Type B pancreatic cell (in vitro differentiated cells): Measurements from ENCODE around the gene GPR15. TPM values are rescaled to one million over a fixed set of nuclear protein-coding genes. Genes with fewer than 3 reads are reported as not detected.

Experiments
- DNase-seq: peaks from one replicate; pipeline ENCODE4 v3.0.0; 2021; ENCODE audit warnings: mixed read lengths; ENCODE audit not compliant: unreplicated experiment; ENCODE audit errors: extremely low spot score
- H3K27ac Mint-ChIP-seq: 2 replicates; pipeline ENCODE4 v1.8.0; 2021; ENCODE audit warnings: mild to moderate bottlenecking, mixed read lengths
- H3K27me3 Mint-ChIP-seq: 2 replicates; pipeline ENCODE4 v1.8.0; 2021; ENCODE audit warnings: mixed read lengths
- H3K36me3 Mint-ChIP-seq: 2 replicates; pipeline ENCODE4 v1.8.0; 2021; ENCODE audit warnings: mixed read lengths
- H3K4me1 Mint-ChIP-seq: one replicate; pipeline ENCODE4 v1.8.0; 2021; ENCODE audit warnings: mixed read lengths; ENCODE audit not compliant: unreplicated experiment
- H3K4me3 Mint-ChIP-seq: 2 replicates; pipeline ENCODE4 v1.8.0; 2021; ENCODE audit warnings: mild to moderate bottlenecking, mixed read lengths
- H3K9me3 Mint-ChIP-seq: 2 replicates; pipeline ENCODE4 v1.8.0; 2021; ENCODE audit warnings: mixed read lengths
- CTCF ChIP-seq: fragments of 200-600 bp; sonication (generic); conservative IDR thresholded peaks from 2 replicates; pipeline ENCODE4 v1.5.0; 2021; ENCODE audit warnings: antibody characterized with exemption, mild to moderate bottlenecking
- total RNA-seq: library from RNA; stranded (reverse); gene quantifications from 2 replicates; pipeline ENCODE4 v1.2.1, GENCODE V29; 2021; ENCODE audit warnings: low replicate concordance

The GPR15 gene
- total RNA-seq, 1 donor from 2014 or later, result not detected

GRCh38 chr3:98536456-98537017 is 4.8 kb downstream of the GPR15 start:
- peaks cover 6% of the 10 kb centered on the region for H3K27me3 Mint-ChIP-seq
- no peak overlapping the region for H3K4me3 Mint-ChIP-seq
- no peaks in the 10 kb centered on the region for H3K36me3 Mint-ChIP-seq
- TF ChIP-seq CTCF, result no peak
- no peaks in the 10 kb centered on the region for H3K9me3 Mint-ChIP-seq
- no peak for DNase-seq
- no peaks in the 10 kb centered on the region for H3K4me1 Mint-ChIP-seq
- no peak overlapping the region for H3K27ac Mint-ChIP-seq

GRCh38 chr3:98540346-98540745 is 8.6 kb downstream of the GPR15 start:
- Mint-ChIP-seq H3K9me3 (no peaks in the 10 kb centered on the region), H3K27me3 (no peaks in the 10 kb centered on the region), H3K4me3 (no peak overlapping the region), H3K36me3 (no peaks in the 10 kb centered on the region), H3K4me1 (no peaks in the 10 kb centered on the region), H3K27ac (no peak overlapping the region)
- TF ChIP-seq CTCF, result no peak
- DNase-seq, result no peak

GRCh38 chr3:98541695-98542094 is 9.9 kb downstream of the GPR15 start:
- Mint-ChIP-seq H3K27me3 (no peaks in the 10 kb centered on the region), H3K9me3 (no peaks in the 10 kb centered on the region), H3K4me3 (no peak overlapping the region), H3K4me1 (no peaks in the 10 kb centered on the region), H3K36me3 (no peaks in the 10 kb centered on the region), H3K27ac (no peak overlapping the region)
- no peak for DNase-seq
- no peak for TF ChIP-seq CTCF

GRCh38 chr3:98542623-98543022 is 10.8 kb downstream of the GPR15 start:
- DNase-seq, result no peak
- H3K4me3 Mint-ChIP-seq, result no peak overlapping the region
- H3K4me1 Mint-ChIP-seq, result no peaks in the 10 kb centered on the region
- no peak overlapping the region for H3K27ac Mint-ChIP-seq
- H3K9me3 Mint-ChIP-seq, result no peaks in the 10 kb centered on the region
- no peaks in the 10 kb centered on the region for H3K27me3 Mint-ChIP-seq
- no peaks in the 10 kb centered on the region for H3K36me3 Mint-ChIP-seq
- TF ChIP-seq CTCF, result no peak

GRCh38 chr3:98545940-98546339 is 14.2 kb downstream of the GPR15 start:
- no peak overlapping the region for H3K4me3 Mint-ChIP-seq
- no peak overlapping the region for H3K27ac Mint-ChIP-seq
- H3K27me3 Mint-ChIP-seq, result peaks cover 3% of the 10 kb centered on the region
- H3K36me3 Mint-ChIP-seq, result no peaks in the 10 kb centered on the region
- DNase-seq, result no peak
- no peak for TF ChIP-seq CTCF
- H3K4me1 Mint-ChIP-seq, result no peaks in the 10 kb centered on the region
- no peaks in the 10 kb centered on the region for H3K9me3 Mint-ChIP-seq

- Mint-ChIP-seq H3K4me1 (no peaks in the 10 kb centered on the region), H3K36me3 (no peaks in the 10 kb centered on the region), H3K27ac (no peak overlapping the region), H3K27me3 (peaks cover 8% of the 10 kb centered on the region), H3K4me3 (no peak overlapping the region), H3K9me3 (no peaks in the 10 kb centered on the region)
- no peak for TF ChIP-seq CTCF
- no peak for DNase-seq
Measured at GRCh38 chr3:98548544-98548943, 16.8 kb downstream of the GPR15 start.
